M059J (cell line): Measurements from ENCODE around the gene CACNG6. TPM values are rescaled to one million over a fixed set of nuclear protein-coding genes. Genes with fewer than 3 reads are reported as not detected.

Experiments used
- DNase-seq: peaks from one replicate; pipeline ENCODE4 v3.0.0-alpha.2; 2012; ENCODE audit warnings: low read depth
- total RNA-seq: library from RNA; depleted of rRNA; stranded (reverse); fragments of >200 nt; shearing (Covaris generic); gene quantifications from 2 replicates; pipeline ENCODE4 v1.2.3, GENCODE V29; 2014; rRNA removed

Gene CACNG6
- total RNA-seq, 1 experiment from 2014 or later, result 0.12 TPM

DNA sequence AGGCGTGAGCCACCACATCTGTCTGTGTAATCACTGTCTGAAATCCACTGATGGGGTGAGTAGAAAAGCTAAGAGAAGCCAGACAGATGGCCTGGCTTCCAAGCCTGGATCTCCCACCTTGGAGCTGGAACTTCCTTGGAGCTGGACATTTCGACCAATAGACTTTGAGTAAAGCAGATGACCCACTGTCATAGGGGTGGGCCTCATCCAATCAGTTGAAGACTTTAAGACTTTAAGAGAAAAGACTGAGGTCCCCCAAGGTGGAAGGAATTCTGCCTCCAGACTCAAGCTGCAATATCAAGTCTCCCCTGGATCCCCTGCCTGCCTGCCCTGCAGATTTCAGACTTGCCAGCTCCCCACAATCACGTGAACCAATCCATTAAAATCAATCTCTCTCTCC lies 51.6 kb downstream of the CACNG6 start:
- no peak for DNase-seq

DNA sequence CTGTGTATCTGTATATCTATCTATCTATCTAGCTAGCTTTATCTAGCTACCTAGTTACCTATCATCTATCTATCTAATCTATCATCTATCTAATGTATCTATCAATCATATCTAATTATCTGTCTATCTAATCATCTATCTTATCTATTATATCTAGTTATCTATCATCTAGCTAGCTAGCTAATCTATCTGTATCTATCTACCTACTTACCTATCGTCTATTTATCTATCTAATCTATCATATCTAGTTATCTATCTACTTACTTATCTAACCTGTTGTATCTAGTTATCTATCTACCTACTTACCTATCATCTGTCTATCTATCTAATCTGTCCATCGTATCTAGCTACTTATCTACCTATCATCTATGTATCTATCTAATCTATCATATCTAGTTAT lies 54.3 kb downstream of the CACNG6 start:
- no peak for DNase-seq

DNA sequence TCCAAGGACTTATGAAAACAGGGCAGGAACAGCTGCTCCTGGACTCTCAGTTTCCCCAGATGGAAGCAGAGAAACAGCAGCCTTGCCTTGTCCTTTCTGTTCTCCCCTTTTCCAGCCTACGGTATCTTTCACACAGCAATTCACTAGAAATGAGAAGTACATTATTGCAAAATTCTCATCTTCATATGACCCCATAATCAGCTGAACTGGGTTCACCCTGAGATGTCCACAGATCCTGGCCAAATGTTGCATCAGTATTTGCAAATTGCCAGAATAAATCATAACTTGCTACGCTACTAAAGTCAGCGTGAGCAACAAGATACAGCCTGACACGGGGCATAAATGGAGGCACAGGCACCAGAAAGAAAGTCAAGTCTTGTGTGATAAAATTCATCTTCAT lies 56.2 kb downstream of the CACNG6 start:
- DNase-seq, result no peak

Other genes with a start within 250 kb of the CACNG6 start
- gene NLRP12, start 167.3 kb upstream of the CACNG6 start, total RNA-seq, result not detected in 2 replicates
- gene MYADM, start 123.8 kb upstream of the CACNG6 start, total RNA-seq, result 26.6 and 41.1 TPM in 2 replicates
- gene PRKCG, start 109.4 kb upstream of the CACNG6 start, total RNA-seq, result not detected in 2 replicates
- not detected in 2 replicates for gene CACNG7, start 82.4 kb upstream of the CACNG6 start, total RNA-seq
- gene CACNG8, start 28.7 kb upstream of the CACNG6 start, total RNA-seq, result 0.15 TPM in 1 of 2 replicates, not detected in the other
- gene VSTM1, start 72.3 kb downstream of the CACNG6 start, total RNA-seq, result not detected in 2 replicates
- gene TARM1, start 89.7 kb downstream of the CACNG6 start, total RNA-seq, result not detected in 2 replicates
- not detected in 2 replicates for gene OSCAR, start 109.2 kb downstream of the CACNG6 start, total RNA-seq
- gene NDUFA3, start 111.2 kb downstream of the CACNG6 start, total RNA-seq, result 38.5 and 51.0 TPM in 2 replicates
- 14.7 and 23.5 TPM in 2 replicates for gene TFPT, start 124.0 kb downstream of the CACNG6 start, total RNA-seq
- 68.7 and 90.2 TPM in 2 replicates for gene PRPF31, start 124.1 kb downstream of the CACNG6 start, total RNA-seq
- 11.9 and 18.4 TPM in 2 replicates for gene CNOT3, start 146.1 kb downstream of the CACNG6 start, total RNA-seq
- gene LENG1, start 168.1 kb downstream of the CACNG6 start, total RNA-seq, result 9.1 and 15.1 TPM in 2 replicates
- gene TMC4, start 181.5 kb downstream of the CACNG6 start, total RNA-seq, result 0.39 TPM in 1 of 2 replicates, not detected in the other
- gene MBOAT7, start 197.9 kb downstream of the CACNG6 start, total RNA-seq, result 310 and 461 TPM in 2 replicates
- 116 and 173 TPM in 2 replicates for gene TSEN34, start 199.7 kb downstream of the CACNG6 start, total RNA-seq
- 780 and 923 TPM in 2 replicates for gene RPS9, start 209.2 kb downstream of the CACNG6 start, total RNA-seq
- not detected in 2 replicates for gene LILRB3, start 231.4 kb downstream of the CACNG6 start, total RNA-seq